Mucosa of rectum (tissue), 2 donors: Measurements from ENCODE around the gene LRRIQ4.

ENCODE experiments used
- H3K27ac ChIP-seq, 2 donors: one replicate each; pipeline ENCODE4 v1.7.0; 2013; ENCODE audit warnings: inconsistent platforms in 2 of 2, low read depth in 2 of 2, low read length in 2 of 2
- H3K27me3 ChIP-seq, 2 donors: one replicate each; pipeline ENCODE4 v1.7.0; 2013; ENCODE audit warnings: low read length in 2 of 2; ENCODE audit not compliant: control insufficient read depth in 2 of 2, insufficient read depth in 2 of 2
- H3K36me3 ChIP-seq, 2 donors: one replicate each; pipeline ENCODE4 v1.7.0; 2013; ENCODE audit warnings: low read length in 2 of 2; ENCODE audit not compliant: control insufficient read depth in 2 of 2, insufficient read depth in 2 of 2
- H3K4me1 ChIP-seq, 2 donors: one replicate each; pipeline ENCODE4 v1.7.0; 2013; ENCODE audit warnings: low read length in 2 of 2, mild to moderate bottlenecking in 1 of 2; ENCODE audit not compliant: control insufficient read depth in 2 of 2, insufficient read depth in 2 of 2
- H3K4me3 ChIP-seq, 2 donors: one replicate each; pipeline ENCODE4 v1.7.0; 2013; ENCODE audit warnings: low read length in 2 of 2
- H3K9ac ChIP-seq, 2 donors: one replicate each; pipeline ENCODE4 v1.7.0; 2013; ENCODE audit warnings: low read length in 2 of 2, low read depth in 1 of 2, mild to moderate bottlenecking in 1 of 2
- H3K9me3 ChIP-seq, 2 donors: one replicate each; pipeline ENCODE4 v1.7.0; 2013; ENCODE audit warnings: low read length in 2 of 2; ENCODE audit not compliant: control insufficient read depth in 2 of 2
- donor health status: healthy.
- donor health status: Normal muscosa, but diverticular disease.

Gene LRRIQ4

GRCh38 chr3:169827712-169828111 lies 15.0 kb downstream of the LRRIQ4 start:
- H3K9me3 ChIP-seq, result no peaks in the 10 kb centered on the region
- H3K27ac ChIP-seq, result no peak overlapping the region
- H3K36me3 ChIP-seq, result no peaks in the 10 kb centered on the region

GRCh38 chr3:169835533-169835932 lies 22.9 kb downstream of the LRRIQ4 start:
- peaks cover 0 to 3% of the 10 kb centered on the region in 2 donors for H3K36me3 ChIP-seq
- H3K27ac ChIP-seq, result no peak overlapping the region
- H3K27me3 ChIP-seq, result no peaks in the 10 kb centered on the region
- H3K4me3 ChIP-seq, result no peak overlapping the region
- no peaks in the 10 kb centered on the region for H3K4me1 ChIP-seq
- no peaks in the 10 kb centered on the region for H3K9me3 ChIP-seq
- no peak overlapping the region for H3K9ac ChIP-seq

More at GRCh38 chr3:169827712-169828111, 15.0 kb downstream of the LRRIQ4 start:
- Histone ChIP-seq H3K9ac (no peak overlapping the region), H3K4me1 (peaks cover 0 to 2% of the 10 kb centered on the region in 2 donors), H3K4me3 (no peak overlapping the region), H3K27me3 (no peaks in the 10 kb centered on the region)

GRCh38 chr3:169836078-169836941 lies 23.6 kb downstream of the LRRIQ4 start:
- Histone ChIP-seq H3K4me3 (no peak overlapping the region), H3K4me1 (no peaks in the 10 kb centered on the region), H3K27ac (no peak overlapping the region), H3K27me3 (no peaks in the 10 kb centered on the region), H3K36me3 (peaks cover 0 to 3% of the 10 kb centered on the region in 2 donors), H3K9me3 (no peaks in the 10 kb centered on the region), H3K9ac (no peak overlapping the region)

GRCh38 chr3:169836942-169837275 lies 24.2 kb downstream of the LRRIQ4 start:
- no peak overlapping the region for H3K9ac ChIP-seq
- H3K4me1 ChIP-seq, result no peaks in the 10 kb centered on the region
- H3K36me3 ChIP-seq, result peaks cover 0 to 3% of the 10 kb centered on the region in 2 donors
- H3K4me3 ChIP-seq, result no peak overlapping the region
- no peak overlapping the region for H3K27ac ChIP-seq
- H3K27me3 ChIP-seq, result no peaks in the 10 kb centered on the region
- H3K9me3 ChIP-seq, result no peaks in the 10 kb centered on the region

- Histone ChIP-seq H3K27ac (no peak overlapping the region), H3K36me3 (peaks cover 3% of the 10 kb centered on the region in 2 donors), H3K4me1 (no peaks in the 10 kb centered on the region), H3K27me3 (no peaks in the 10 kb centered on the region), H3K9ac (no peak overlapping the region), H3K9me3 (no peaks in the 10 kb centered on the region), H3K4me3 (no peak overlapping the region)
Measured at GRCh38 chr3:169838511-169839030, 25.9 kb downstream of the LRRIQ4 start.

GRCh38 chr3:169841171-169841570 lies 28.5 kb downstream of the LRRIQ4 start:
- H3K27ac ChIP-seq, result no peak overlapping the region
- no peaks in the 10 kb centered on the region for H3K27me3 ChIP-seq
- no peaks in the 10 kb centered on the region for H3K4me1 ChIP-seq

GRCh38 chr3:169842960-169843359 lies 30.3 kb downstream of the LRRIQ4 start:
- Histone ChIP-seq H3K27ac (no peak overlapping the region), H3K36me3 (peaks cover 3% of the 10 kb centered on the region in 2 donors), H3K9me3 (no peaks in the 10 kb centered on the region), H3K27me3 (no peaks in the 10 kb centered on the region), H3K4me1 (no peaks in the 10 kb centered on the region), H3K9ac (no peak overlapping the region), H3K4me3 (no peak overlapping the region)

More at GRCh38 chr3:169841171-169841570, 28.5 kb downstream of the LRRIQ4 start:
- peaks cover 3% of the 10 kb centered on the region in 2 donors for H3K36me3 ChIP-seq
- no peak overlapping the region for H3K4me3 ChIP-seq
- no peaks in the 10 kb centered on the region for H3K9me3 ChIP-seq
- H3K9ac ChIP-seq, result no peak overlapping the region

- Histone ChIP-seq H3K9me3 (no peaks in the 10 kb centered on the region), H3K9ac (no peak overlapping the region), H3K4me3 (no peak overlapping the region), H3K27me3 (no peaks in the 10 kb centered on the region), H3K36me3 (peaks cover 13 to 15% of the 10 kb centered on the region in 2 donors), H3K4me1 (no peaks in the 10 kb centered on the region), H3K27ac (no peak overlapping the region)
Measured at GRCh38 chr3:169846458-169847193, 34.0 kb downstream of the LRRIQ4 start.

- Histone ChIP-seq H3K9ac (no peak overlapping the region), H3K9me3 (no peaks in the 10 kb centered on the region), H3K36me3 (peaks cover 16 to 22% of the 10 kb centered on the region in 2 donors), H3K4me3 (no peak overlapping the region), H3K27me3 (no peaks in the 10 kb centered on the region), H3K27ac (no peak overlapping the region), H3K4me1 (no peaks in the 10 kb centered on the region)
Measured at GRCh38 chr3:169847896-169848295, 35.2 kb downstream of the LRRIQ4 start.

GRCh38 chr3:169848741-169849140 lies 36.1 kb downstream of the LRRIQ4 start:
- no peaks in the 10 kb centered on the region for H3K4me1 ChIP-seq
- no peaks in the 10 kb centered on the region for H3K9me3 ChIP-seq
- H3K9ac ChIP-seq, result no peak overlapping the region
- no peak overlapping the region for H3K27ac ChIP-seq
- peaks cover 21 to 26% of the 10 kb centered on the region in 2 donors for H3K36me3 ChIP-seq
- H3K4me3 ChIP-seq, result no peak overlapping the region
- H3K27me3 ChIP-seq, result no peaks in the 10 kb centered on the region
